Mesendoderm (in vitro differentiated cells): ENCODE results near the gene NME7.

ENCODE experiments used
- DNase-seq: peaks from one replicate; pipeline ENCODE4 v3.0.0; 2013
- H2AK5ac ChIP-seq: 2 replicates; pipeline ENCODE4 v1.6.1; 2013; ENCODE audit warnings: low read length, inconsistent platforms
- H2BK120ac ChIP-seq: 2 replicates; pipeline ENCODE4 v1.6.1; 2013; ENCODE audit warnings: low read depth, mild to moderate bottlenecking, low read length, moderate library complexity, mixed read lengths
- H2BK15ac ChIP-seq: replicated peaks from 2 replicates; pipeline ENCODE4 v1.6.1; 2013; ENCODE audit warnings: low read depth, mild to moderate bottlenecking, moderate library complexity
- H2BK5ac ChIP-seq: 2 replicates; pipeline ENCODE4 v1.6.1; 2013; ENCODE audit warnings: low read length, inconsistent platforms
- H3K18ac ChIP-seq: 2 replicates; pipeline ENCODE4 v1.6.1; 2013; ENCODE audit warnings: mild to moderate bottlenecking, low read length, mixed read lengths
- H3K23ac ChIP-seq: one replicate; pipeline ENCODE4 v1.6.1; 2013; ENCODE audit warnings: low read length
- H3K27ac ChIP-seq: 2 replicates; pipeline ENCODE4 v1.5.1; 2013; ENCODE audit warnings: low read depth, mild to moderate bottlenecking, inconsistent platforms, low read length, moderate library complexity
- H3K27me3 ChIP-seq: 2 replicates; pipeline ENCODE4 v1.6.1; 2013; ENCODE audit warnings: low read length, control low read depth, mild to moderate bottlenecking, inconsistent platforms; ENCODE audit not compliant: insufficient read depth, poor library complexity
- H3K36me3 ChIP-seq: 2 replicates; pipeline ENCODE4 v1.6.1; 2013; ENCODE audit warnings: low read length, inconsistent platforms; ENCODE audit not compliant: control insufficient read depth, insufficient read depth
- H3K4ac ChIP-seq: one replicate; pipeline ENCODE4 v1.6.1; 2013; ENCODE audit warnings: low read depth, mild to moderate bottlenecking, low read length, moderate library complexity
- H3K4me1 ChIP-seq: 2 replicates; pipeline ENCODE4 v1.6.1; 2013; ENCODE audit warnings: low read depth, low read length, inconsistent platforms; ENCODE audit not compliant: control insufficient read depth
- H3K4me2 ChIP-seq: 2 replicates; pipeline ENCODE4 v1.6.1; 2013; ENCODE audit warnings: low read length
- H3K4me3 ChIP-seq: 2 replicates; pipeline ENCODE4 v1.5.1; 2013; ENCODE audit warnings: mild to moderate bottlenecking, low read length
- H3K56ac ChIP-seq: one replicate; pipeline ENCODE4 v1.6.1; 2013; ENCODE audit warnings: low read length
- H3K79me1 ChIP-seq: 2 replicates; pipeline ENCODE4 v1.6.1; 2013; ENCODE audit warnings: low read length, inconsistent platforms
- H3K79me2 ChIP-seq: 2 replicates; pipeline ENCODE4 v1.6.1; 2013; ENCODE audit warnings: mild to moderate bottlenecking, low read length; ENCODE audit not compliant: control insufficient read depth, insufficient read depth
- H3K9ac ChIP-seq: 2 replicates; pipeline ENCODE4 v1.6.1; 2013; ENCODE audit warnings: low read length, inconsistent platforms
- H4K5ac ChIP-seq: one replicate; pipeline ENCODE4 v1.6.1; 2013; ENCODE audit warnings: low read length
- H4K8ac ChIP-seq: one replicate; pipeline ENCODE4 v1.6.1; 2013; ENCODE audit warnings: low read depth, mild to moderate bottlenecking, control low read depth, low read length, moderate library complexity
- WGBS: extraction: QIAGEN DNeasy Blood & Tissue Kit; methylation state at CpG from one replicate; pipeline ENCODE4 v1.1.7; 2013; ENCODE audit warnings: low lambda C conversion rate, missing lambda C conversion rate; ENCODE audit not compliant: insufficient coverage; ENCODE audit errors: extremely low coverage; 5-methylcytosine and 5-hydroxymethylcytosine counted together

Gene NME7

DNA sequence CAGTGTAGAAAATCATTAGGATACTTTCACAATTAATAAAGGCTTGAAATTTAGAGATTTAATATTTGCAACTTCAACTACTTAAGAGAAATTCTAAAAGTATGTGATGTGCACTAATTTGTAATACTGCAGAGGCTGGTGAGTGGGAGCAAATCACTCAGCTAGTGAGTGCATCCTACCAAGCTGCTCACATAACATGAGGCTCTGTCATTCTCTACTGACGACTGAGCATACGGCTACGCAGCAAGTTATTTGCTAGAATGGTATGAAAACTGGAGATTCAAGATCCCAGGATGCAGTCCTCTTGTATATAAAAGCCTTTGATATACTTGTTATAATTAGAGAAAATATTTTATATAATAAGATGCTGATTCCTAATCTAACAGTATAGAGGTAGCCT is 171.0 kb downstream of the NME7 start:
- Histone ChIP-seq H3K36me3 (no peaks in the 10 kb centered on the region), H4K5ac (no peak overlapping the region), H3K27me3 (no peaks in the 10 kb centered on the region), H3K27ac (no peak overlapping the region), H3K23ac (no peak overlapping the region), H3K56ac (no peak overlapping the region), H3K4ac (no peak overlapping the region), H2BK120ac (no peak overlapping the region), H4K8ac (no peak overlapping the region), H3K79me2 (no peaks in the 10 kb centered on the region), H3K18ac (no peak overlapping the region), H3K4me2 (no peak overlapping the region), H3K4me1 (peaks cover 3% of the 10 kb centered on the region), H3K4me3 (no peak overlapping the region), H2AK5ac (no peak overlapping the region), H3K9ac (no peak overlapping the region), H2BK15ac (no peak overlapping the region), H2BK5ac (no peak overlapping the region), H3K79me1 (no peaks in the 10 kb centered on the region)
- WGBS = no CpG with 5 or more reads among the region's 3 CpGs
- no peak for DNase-seq

DNA sequence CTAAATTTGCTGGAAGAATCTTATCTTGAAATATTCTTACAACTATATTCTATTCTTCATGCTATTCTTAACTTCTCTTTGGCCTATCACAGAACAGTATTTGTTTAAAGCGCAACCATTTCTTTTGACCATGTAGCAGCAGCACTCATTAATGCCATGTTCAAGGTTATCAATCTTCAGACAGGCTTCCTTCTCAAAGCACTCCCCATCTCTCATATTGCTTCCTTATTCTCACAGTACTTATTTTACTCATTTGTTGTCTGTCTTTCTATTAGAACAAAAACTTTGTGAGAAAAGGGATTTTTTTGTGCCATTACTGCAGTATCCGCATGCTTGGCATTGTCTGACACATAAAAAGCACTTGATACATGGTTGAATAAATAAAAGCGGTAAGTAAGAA is 171.4 kb downstream of the NME7 start:
- Histone ChIP-seq H3K4me1 (peaks cover 3% of the 10 kb centered on the region), H3K4ac (no peak overlapping the region), H3K4me2 (no peak overlapping the region), H2BK120ac (no peak overlapping the region), H3K27ac (no peak overlapping the region), H2AK5ac (no peak overlapping the region), H3K9ac (no peak overlapping the region), H3K36me3 (no peaks in the 10 kb centered on the region), H2BK15ac (no peak overlapping the region), H3K79me1 (no peaks in the 10 kb centered on the region), H3K18ac (no peak overlapping the region), H3K56ac (no peak overlapping the region), H3K23ac (no peak overlapping the region), H4K5ac (no peak overlapping the region), H2BK5ac (no peak overlapping the region), H3K79me2 (no peaks in the 10 kb centered on the region), H3K27me3 (no peaks in the 10 kb centered on the region), H3K4me3 (no peak overlapping the region), H4K8ac (no peak overlapping the region)
- no peak for DNase-seq
- WGBS = no CpG with 5 or more reads among the region's 3 CpGs

DNA sequence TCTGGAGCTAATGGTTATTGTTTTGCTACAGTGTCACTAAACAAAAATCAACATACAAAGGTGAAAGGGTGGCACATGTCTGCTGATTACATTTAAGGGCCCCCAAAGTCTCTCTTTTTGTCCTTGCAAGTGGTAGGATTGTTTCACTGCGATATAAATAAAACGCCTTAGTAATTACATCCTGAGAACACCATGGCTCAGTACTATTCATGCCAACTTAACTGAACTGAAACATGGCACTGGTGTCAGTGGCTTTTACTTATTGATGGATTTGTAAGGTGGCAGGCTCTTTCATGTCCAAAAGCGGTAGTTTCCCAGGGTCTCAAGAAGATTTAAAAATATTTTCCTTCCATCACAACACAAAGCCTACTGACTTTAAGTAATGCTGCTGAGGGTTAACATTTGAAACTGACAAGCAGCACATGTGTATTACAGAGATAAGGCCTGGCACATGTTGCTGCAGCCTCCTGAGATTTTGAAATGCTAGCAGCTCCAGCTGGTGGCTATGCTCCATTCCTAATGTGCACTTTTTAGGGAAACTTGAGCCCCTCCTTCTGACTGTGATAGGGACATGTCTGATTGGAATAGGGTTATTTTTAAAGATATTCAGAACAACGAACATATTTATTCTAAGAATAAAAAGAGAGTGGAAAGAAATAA is 174.3 kb downstream of the NME7 start:
- Histone ChIP-seq H3K23ac (no peak overlapping the region), H3K79me1 (no peaks in the 10 kb centered on the region), H2AK5ac (no peak overlapping the region), H3K4ac (no peak overlapping the region), H3K4me1 (no peaks in the 10 kb centered on the region), H3K36me3 (no peaks in the 10 kb centered on the region), H4K5ac (no peak overlapping the region), H3K4me3 (no peak overlapping the region), H3K9ac (no peak overlapping the region), H3K56ac (no peak overlapping the region), H3K4me2 (no peak overlapping the region), H4K8ac (no peak overlapping the region), H3K27me3 (no peaks in the 10 kb centered on the region), H3K79me2 (no peaks in the 10 kb centered on the region), H2BK120ac (no peak overlapping the region), H3K18ac (no peak overlapping the region), H2BK5ac (no peak overlapping the region), H2BK15ac (no peak overlapping the region), H3K27ac (no peak overlapping the region)
- WGBS = 100% methylated on average over 1 of the region's 4 CpGs
- DNase-seq = peak; percentile 60

DNA sequence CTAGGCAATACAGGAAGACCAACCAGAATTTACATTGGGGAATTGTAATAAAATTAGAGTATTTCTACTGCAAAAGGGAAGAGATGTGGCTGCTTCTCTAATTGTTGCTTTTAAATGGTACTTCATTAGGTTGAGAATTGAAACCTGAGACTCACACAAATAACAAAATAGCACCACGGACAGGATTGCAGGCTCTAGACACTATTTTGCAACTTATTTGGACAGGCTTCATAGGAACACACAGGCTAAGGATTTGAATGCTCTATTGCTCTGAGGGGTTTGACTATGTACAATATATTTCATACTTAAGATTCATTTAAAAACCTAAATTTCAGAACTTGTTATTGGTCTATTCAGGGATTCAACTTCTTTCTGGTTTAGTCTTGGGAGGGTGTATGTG is 181.5 kb downstream of the NME7 start:
- no peak overlapping the region for H3K23ac ChIP-seq
- no peak overlapping the region for H3K4me2 ChIP-seq
- H3K18ac ChIP-seq = no peak overlapping the region
- no peak overlapping the region for H3K4ac ChIP-seq
- H2BK120ac ChIP-seq = no peak overlapping the region
- H3K36me3 ChIP-seq = no peaks in the 10 kb centered on the region
- no peaks in the 10 kb centered on the region for H3K27me3 ChIP-seq
- H3K79me2 ChIP-seq = no peaks in the 10 kb centered on the region
- H2BK15ac ChIP-seq = no peak overlapping the region
- no peak overlapping the region for H3K56ac ChIP-seq
- no peak for DNase-seq
- H3K9ac ChIP-seq = no peak overlapping the region
- H3K4me3 ChIP-seq = no peak overlapping the region
- no peaks in the 10 kb centered on the region for H3K79me1 ChIP-seq
- H3K4me1 ChIP-seq = no peaks in the 10 kb centered on the region
- no peak overlapping the region for H3K27ac ChIP-seq
- no peak overlapping the region for H4K5ac ChIP-seq
- WGBS = no CpG with 5 or more reads among the region's 1 CpG
- no peak overlapping the region for H4K8ac ChIP-seq
- no peak overlapping the region for H2BK5ac ChIP-seq
- no peak overlapping the region for H2AK5ac ChIP-seq

DNA sequence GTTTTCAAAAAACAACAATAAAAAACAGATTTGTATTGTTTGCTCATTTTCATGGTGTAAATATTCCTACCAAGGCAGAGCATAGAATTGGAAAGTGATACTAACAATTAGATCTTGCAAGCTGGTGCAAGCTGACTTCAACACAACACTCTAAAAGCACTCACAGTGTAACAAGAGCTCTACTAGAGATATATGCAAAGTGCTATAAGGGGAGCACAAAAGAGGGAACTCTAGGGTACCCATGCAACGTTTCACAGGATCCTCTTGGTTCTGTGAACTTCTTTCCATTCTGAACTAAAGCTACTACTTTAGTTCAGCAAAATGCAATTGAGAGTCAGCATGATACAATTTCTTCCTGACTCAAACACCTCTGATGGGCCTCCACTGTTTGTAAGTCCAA is 182.8 kb downstream of the NME7 start:
- Histone ChIP-seq H3K4me1 (no peaks in the 10 kb centered on the region), H3K36me3 (no peaks in the 10 kb centered on the region), H2AK5ac (no peak overlapping the region), H3K4me2 (no peak overlapping the region), H3K18ac (no peak overlapping the region), H3K56ac (no peak overlapping the region), H3K23ac (no peak overlapping the region), H3K9ac (no peak overlapping the region), H2BK15ac (no peak overlapping the region), H3K27me3 (no peaks in the 10 kb centered on the region), H3K4me3 (no peak overlapping the region), H3K79me1 (no peaks in the 10 kb centered on the region), H4K8ac (no peak overlapping the region), H3K4ac (no peak overlapping the region), H3K79me2 (no peaks in the 10 kb centered on the region), H4K5ac (no peak overlapping the region), H2BK5ac (no peak overlapping the region), H3K27ac (no peak overlapping the region), H2BK120ac (no peak overlapping the region)
- WGBS = no CpG with 5 or more reads among the region's 1 CpG
- DNase-seq = no peak

DNA sequence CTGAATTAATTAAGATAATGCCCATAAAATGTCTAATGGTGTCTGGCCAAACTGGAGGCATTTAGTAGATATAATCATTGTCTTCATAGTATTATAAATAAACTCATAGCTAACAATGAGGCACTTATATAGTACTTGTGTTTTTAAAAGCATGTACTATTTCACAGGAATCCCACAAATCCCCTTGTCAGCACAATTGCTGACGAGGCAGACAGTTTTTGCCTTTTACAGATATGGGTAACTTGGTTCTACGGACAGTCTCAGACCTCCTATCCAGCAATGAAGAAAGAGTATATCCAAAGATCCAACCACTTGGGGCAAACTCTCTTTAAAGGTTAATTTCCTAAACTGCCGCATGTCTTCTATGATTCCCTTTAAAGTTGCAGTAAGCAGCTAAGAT is 187.4 kb downstream of the NME7 start:
- Histone ChIP-seq H2BK5ac (no peak overlapping the region), H3K4me2 (no peak overlapping the region), H3K79me1 (no peaks in the 10 kb centered on the region)

More for the DNA sequence above, 187.4 kb downstream of the NME7 start:
- Histone ChIP-seq H2AK5ac (no peak overlapping the region), H3K36me3 (no peaks in the 10 kb centered on the region), H3K4ac (no peak overlapping the region), H2BK120ac (no peak overlapping the region), H3K18ac (no peak overlapping the region), H2BK15ac (no peak overlapping the region), H4K5ac (no peak overlapping the region), H3K9ac (no peak overlapping the region), H3K4me3 (no peak overlapping the region), H4K8ac (no peak overlapping the region), H3K23ac (no peak overlapping the region), H3K27ac (no peak overlapping the region), H3K4me1 (no peaks in the 10 kb centered on the region), H3K79me2 (no peaks in the 10 kb centered on the region), H3K27me3 (no peaks in the 10 kb centered on the region), H3K56ac (no peak overlapping the region)
- no CpG with 5 or more reads among the region's 3 CpGs for WGBS
- no peak for DNase-seq
